Cardiac fibroblast (primary cell): ENCODE measurements around the gene MYO16.

Experiments
- DNase-seq, 2 donors: peaks; one replicate each; pipeline versions ENCODE4 v3.0.0 to v3.0.0-alpha.2; 2010; ENCODE audit warnings: low read depth in 2 of 2
- H3K4me3 ChIP-seq, 2 donors: replicated peaks in 1 of 2; 1 replicate in 1 of 2; 2 replicates in 1 of 2; pipeline ENCODE4 v1.5.1; 2011; ENCODE audit warnings: low read depth in 2 of 2, low read length in 2 of 2, mild to moderate bottlenecking in 2 of 2, moderate library complexity in 1 of 2
- TF ChIP-seq, protein P1 (sequence below): IDR thresholded peaks from one replicate; pipeline ENCODE4 v1.5.1; 2011; ENCODE audit warnings: low read depth, mild to moderate bottlenecking, low read length, inconsistent platforms

Gene MYO16

DNA sequence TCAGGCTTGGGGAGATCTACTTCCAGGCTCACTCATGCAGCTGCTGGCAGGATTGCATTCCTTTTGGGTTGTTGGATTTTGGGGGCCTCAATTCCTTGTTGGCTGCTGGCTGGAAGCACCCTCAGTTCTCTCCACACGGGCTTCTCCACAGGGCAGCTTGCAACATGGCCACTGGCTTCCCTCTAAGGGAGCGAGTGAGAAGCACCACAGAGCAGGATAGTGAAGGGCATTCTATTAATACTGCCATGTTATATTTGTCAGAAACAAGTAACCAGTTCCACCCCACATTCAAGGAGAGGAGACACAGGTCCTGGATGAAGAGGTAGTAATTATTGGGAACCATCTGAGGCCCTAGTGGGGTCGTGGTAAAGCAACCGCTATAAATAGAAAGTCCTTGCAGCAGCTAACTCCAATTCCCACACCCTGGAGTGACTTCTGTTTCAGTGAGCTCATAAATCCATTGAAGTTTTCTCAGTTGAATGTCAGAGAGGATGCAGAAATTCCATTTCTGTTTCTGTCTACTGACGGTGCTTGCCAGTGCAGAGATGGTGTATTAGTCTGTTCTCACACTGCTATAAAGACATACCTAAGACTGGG lies 598.0 kb downstream of the MYO16 start:
- DNase-seq = no peak
- no peak overlapping the region for H3K4me3 ChIP-seq
- TF ChIP-seq, protein P1, sequence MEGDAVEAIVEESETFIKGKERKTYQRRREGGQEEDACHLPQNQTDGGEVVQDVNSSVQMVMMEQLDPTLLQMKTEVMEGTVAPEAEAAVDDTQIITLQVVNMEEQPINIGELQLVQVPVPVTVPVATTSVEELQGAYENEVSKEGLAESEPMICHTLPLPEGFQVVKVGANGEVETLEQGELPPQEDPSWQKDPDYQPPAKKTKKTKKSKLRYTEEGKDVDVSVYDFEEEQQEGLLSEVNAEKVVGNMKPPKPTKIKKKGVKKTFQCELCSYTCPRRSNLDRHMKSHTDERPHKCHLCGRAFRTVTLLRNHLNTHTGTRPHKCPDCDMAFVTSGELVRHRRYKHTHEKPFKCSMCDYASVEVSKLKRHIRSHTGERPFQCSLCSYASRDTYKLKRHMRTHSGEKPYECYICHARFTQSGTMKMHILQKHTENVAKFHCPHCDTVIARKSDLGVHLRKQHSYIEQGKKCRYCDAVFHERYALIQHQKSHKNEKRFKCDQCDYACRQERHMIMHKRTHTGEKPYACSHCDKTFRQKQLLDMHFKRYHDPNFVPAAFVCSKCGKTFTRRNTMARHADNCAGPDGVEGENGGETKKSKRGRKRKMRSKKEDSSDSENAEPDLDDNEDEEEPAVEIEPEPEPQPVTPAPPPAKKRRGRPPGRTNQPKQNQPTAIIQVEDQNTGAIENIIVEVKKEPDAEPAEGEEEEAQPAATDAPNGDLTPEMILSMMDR = no peak

DNA sequence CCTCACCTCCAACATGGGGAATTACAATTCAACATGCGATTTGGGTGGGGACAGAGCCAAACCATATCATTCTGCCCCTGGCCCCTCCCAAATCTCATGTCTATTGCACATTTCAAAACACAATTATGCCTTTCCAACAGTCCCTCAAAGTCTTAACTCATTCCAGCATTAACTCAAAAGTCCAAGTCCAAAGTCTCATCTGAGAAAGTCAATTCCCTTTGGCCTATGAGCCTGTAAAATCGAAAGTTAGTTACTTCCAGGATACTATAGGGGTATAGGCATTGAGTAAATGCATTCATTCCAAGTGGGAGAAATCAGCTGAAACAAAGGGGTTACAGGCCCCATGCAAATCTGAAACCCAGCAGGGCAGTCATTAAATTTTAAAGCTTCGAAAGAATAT lies 598.8 kb downstream of the MYO16 start:
- TF ChIP-seq, protein P1 = no peak
- no peak for DNase-seq
- H3K4me3 ChIP-seq = no peak overlapping the region

DNA sequence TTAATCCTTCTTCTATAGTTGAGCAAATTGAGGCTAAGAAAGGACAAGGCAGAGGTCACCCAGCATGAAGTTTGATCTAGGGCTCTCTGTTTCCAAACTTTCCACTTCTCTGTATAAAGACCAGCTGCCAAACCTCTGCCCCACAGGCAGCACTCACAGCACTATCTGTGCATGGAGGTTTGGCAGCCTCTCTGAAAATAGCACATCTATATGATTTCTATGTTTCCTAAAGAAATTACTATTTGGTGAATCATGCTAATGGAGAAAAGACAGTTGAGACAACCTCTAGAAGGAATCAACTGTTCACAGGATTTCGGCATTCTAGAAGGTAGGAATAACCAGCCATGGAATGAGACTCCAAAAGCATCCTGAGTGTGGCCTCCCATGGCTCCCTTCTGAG lies 602.5 kb downstream of the MYO16 start:
- TF ChIP-seq, protein P1 = no peak
- H3K4me3 ChIP-seq = no peak overlapping the region
- peak in 1 of 2 donors; percentile 29 for DNase-seq

DNA sequence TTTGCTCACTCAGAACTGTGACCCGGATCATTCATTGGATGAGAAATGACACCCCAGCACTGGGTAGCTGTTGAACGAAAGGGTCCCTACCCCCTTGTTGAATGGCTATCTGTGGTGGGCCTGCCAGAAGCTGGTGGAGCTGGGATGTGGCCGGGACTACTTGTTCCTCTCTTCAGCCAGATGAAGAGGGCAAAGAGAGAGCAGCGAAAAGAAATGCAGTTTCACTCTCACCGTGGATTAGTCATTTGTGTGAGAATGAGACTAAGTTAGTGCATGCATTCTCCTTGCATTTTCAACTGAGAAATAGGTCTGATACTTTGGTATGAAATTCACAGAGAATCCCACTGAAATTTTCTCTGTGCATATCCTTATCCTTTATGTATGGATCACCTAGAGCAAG lies 603.9 kb downstream of the MYO16 start:
- TF ChIP-seq, protein P1 = no peak
- H3K4me3 ChIP-seq = no peak overlapping the region
- DNase-seq = no peak

DNA sequence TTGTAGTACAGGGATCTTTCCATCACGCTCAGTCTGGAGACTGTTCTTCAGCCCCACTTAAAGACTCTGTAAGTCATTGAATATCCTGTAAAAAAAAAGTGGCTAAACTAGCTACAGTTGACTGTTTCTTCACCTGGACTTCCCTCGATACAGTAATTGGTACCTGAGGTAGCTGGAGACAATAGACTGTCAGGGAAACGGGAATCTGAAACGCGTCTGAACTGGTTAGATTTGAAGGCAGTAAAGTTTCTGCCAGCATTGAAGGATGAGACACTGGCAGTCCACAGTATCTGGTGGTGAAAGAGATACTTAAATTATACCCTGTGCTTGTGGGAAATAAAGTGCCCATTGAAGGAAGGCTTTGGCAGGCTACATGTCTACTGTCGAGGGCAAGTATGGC lies 606.5 kb downstream of the MYO16 start:
- TF ChIP-seq, protein P1 = no peak
- H3K4me3 ChIP-seq = no peak overlapping the region
- DNase-seq = no peak

DNA sequence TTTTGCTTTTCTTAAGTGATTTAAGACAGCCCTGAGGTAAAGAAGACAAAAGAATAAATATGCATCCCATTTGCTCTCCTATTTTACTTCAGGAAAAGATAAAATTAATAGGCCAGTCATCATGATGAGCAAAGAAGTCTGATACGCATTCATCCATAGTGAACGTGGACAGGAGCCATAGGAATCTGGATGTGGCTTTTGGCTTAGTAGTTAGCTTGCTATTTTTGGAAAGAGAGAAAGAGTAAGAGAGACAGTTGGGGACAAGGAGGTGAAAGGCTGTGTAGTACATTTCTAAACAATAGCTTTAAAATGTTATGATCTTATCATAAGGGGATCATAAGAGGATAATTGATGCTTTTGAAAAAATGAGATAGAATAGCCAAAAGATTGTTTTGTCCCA lies 611.7 kb downstream of the MYO16 start:
- peak; percentile 28 to 47 for DNase-seq
- no peak overlapping the region for H3K4me3 ChIP-seq
- TF ChIP-seq, protein P1 = no peak
